Left kidney (tissue), 2 donors: Measurements from ENCODE around the gene RABL3. TPM values are rescaled to one million over a fixed set of nuclear protein-coding genes. Genes with fewer than 3 reads are reported as not detected.
"Not testable (repeated sequence)": the region's sequence is repeated elsewhere in the genome, so short reads cannot be mapped to it uniquely, and the experiment has no call there.

Experiments used
- DNase-seq: peaks from one replicate; pipeline ENCODE4 v3.0.0-alpha.2; 2013
- polyA plus RNA-seq: library from polyadenylated mRNA; unstranded; fragments of 120-200 nt; gene quantifications from one replicate; pipeline ENCODE4 v1.2.1, GENCODE V29; 2013; ENCODE audit not compliant: insufficient read length

RABL3 gene
- polyA plus RNA-seq, 1 donor, result 33.2 TPM

DNA sequence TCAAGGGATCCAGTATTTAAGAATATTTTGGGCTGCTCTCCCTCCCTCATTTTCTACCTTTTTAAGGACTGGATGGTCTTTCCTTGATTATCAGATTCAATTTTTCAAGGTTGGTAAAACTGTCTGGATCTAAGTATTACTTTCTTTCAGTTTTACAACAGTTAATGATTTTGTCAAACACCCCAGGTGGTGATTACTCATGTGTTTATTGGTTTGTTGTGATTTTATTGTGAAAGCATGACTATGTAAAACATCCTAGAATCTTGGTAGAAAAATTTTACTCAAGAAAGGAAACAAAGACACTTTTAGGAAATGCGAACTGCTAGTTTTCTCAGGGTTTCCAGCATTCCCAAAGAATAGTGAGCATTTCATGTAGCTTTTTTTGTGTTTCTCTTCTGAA, 7.5 kb upstream of the RABL3 start:
- no peak for DNase-seq

DNA sequence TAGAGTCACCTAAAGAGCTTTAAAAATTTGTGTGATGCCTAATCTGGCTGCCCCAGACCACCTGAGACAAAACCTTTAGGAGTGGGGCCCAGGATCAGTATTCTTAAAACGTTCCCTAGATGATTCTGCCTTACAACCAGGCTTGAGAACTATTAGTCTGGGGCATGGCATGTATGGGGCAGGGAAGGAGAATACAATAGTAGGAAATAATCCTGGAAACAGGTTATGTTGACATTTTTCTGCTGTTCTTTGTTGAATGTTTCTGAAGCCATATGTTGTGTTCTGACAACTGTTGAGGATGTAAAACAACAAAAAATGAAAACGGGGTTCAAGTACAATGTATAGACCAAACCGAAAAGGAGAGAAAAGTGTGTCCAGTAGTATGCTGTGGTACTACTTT, 3.1 kb upstream of the RABL3 start:
- no peak for DNase-seq

DNA sequence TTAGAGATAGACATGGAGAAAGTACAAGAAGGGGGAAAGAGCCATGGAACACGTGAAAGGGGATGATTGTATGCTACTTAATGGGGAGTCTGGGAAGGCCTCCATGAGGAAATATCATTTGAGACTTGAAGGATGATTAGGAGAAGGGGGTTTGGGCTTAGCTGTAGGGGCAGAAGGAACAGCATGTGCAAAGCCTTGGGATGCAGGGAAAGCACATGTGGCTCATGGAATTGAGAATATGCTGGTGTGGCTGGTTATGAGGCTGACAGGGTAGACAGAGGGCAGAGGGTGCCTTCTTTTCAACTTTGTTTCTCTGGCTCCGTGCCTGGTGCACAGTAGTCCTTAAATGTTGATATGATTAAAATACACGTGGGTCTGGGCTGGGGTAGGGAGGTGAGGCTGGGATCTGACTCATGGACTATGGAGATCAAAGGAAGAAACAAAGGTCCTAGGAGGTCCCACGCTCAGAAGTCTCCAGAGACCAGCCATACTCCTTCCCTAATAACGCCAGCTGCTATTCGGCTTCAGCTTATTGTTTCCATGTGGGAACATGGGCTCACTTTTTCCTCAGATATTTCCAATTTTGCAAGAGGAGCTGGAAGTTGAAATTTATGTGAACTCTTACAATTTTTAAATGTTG, 1.4 kb upstream of the RABL3 start:
- DNase-seq, result no peak

DNA sequence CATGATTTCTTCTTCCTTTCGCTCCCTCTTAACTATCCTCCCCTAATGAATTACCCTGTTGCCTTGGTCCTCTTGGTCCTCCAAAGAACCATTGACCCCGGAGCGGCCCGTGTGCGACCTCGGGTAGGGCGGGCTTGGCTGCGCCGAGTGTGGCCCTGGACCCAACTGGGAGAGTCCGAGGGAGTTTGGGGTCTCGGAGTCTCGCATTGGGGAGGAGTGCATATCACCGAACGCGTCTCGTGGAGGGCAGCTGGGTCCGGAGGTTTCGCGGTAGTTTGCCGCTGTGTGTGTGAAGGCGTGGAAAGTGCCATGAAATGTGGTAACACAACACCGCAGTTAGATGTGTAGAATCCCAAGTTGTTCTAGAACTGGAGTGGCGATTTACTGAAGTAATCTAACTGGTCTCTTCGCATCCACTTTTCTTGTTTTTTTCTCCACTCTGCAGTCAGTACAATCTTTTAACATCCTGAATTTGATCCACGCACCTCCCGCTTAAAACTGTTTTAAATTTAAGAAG, 591 bp upstream of the RABL3 start:
- DNase-seq, result no peak

DNA sequence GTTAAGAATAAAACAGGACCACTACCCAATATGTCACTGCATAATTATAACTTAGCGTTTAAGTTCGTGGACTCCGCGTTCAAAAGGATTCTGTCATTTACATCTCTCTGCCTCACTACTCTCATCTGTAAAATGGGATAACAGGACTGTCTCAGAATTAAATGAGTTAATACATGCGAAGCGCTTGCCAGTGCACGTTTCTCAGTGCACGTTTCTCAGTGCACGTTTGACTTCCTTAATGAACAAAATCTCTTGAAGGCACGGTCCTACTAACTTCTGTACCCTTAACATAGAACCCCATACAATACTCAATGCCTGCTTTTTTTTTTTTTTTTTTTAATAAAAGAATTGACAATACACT, 499 bp downstream of the RABL3 start:
- no peak for DNase-seq

DNA sequence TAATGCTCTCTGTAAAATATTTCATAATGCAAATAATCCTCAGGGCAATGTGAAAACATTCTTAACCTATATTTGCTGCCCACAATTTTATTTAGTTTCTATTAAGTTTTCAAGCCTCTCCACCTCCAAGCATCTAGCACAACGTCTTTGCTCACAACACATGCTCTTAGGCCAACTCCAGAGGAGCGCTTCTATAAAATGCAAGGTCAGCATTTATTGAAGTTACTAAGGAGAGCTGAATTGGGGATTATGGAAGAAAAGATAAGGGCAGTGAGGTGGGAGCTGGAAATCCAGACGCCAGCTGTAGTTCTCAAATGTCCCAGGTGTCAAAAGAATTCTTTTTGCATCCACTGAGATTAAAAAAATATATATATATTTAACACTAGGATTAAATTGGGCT, 996 bp downstream of the RABL3 start:
- DNase-seq, result no peak

DNA sequence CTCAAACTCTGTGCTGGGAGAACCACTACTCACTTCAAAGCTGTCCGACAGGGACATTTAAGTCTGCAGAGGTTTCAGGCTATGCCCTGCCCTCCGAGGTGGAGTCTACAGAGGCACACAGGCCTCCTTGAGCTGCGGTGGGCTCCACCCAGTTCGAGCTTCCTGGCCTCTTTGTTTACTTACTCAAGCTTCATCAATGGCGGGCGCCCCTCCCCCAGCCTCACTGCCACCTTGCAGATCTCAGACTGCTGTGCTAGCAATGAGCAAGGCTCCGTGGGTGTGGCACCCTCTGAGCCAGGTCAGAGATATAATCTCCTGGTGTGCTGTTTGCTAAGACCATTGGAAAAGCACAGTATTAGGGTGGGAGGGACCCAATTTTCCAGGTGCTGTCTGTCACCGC, 4.3 kb downstream of the RABL3 start:
- DNase-seq, result not testable (repeated sequence)

DNA sequence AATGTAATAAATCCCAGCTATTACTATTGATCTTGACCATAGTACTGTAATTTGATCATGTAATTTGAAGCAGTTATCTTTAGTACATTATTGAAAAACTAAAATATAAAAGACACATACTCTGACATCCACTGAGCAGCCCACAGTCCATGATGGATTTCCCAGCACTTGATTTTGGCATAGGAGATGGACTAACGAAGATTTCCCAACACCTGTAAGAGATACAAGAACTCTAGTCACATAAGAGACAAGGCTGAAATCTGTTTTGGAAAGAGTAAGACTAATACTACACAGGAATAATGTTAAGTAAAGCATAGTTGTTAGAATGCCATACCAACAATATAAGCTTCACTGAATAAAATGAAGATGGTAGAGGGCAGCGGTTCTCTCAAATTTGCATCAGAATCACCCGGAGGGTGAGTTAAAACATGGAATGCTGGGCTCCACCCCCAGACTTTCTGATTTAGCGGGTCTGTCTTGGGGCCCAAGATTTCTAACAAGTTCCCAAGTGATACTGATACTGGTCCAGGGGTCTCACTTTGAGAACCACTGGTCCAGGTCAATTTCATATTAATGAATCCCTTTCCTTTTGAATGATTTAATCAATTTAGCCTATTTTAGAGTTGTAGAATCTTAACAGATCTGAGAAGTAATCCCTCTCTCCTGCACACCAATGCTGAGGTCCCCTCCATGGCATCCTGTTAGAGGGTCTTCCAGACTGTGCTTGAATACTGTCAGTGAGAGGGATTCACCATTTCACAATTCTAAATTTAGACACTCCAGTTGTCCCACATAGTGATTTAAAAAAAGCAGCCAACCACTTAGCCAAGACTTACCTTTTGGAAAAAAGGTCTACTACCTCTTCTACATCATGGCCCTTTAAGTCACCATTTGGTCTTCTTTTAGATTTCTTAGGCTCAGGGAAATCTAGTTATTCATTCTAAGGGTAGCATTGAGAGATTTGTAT, 11.5 kb downstream of the RABL3 start:
- DNase-seq, result no peak

DNA sequence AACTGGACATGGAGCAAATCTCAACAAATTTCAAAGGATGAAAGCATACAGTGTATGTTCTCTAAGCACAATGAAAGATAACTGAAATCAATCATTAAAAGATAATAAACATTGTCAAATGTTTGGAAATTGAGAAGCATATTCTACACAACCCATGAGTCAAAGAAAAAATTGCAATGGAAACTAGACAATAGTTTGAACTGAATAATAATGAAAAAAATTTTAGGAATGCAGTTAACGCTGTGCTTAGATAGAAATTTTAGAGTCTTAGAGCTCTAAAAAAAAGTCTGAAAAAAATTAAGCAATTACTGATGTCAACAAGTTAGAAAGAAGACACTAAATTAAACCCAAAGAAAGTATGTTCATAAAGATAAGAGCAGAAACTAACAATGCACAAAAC, 15.5 kb downstream of the RABL3 start:
- no peak for DNase-seq

DNA sequence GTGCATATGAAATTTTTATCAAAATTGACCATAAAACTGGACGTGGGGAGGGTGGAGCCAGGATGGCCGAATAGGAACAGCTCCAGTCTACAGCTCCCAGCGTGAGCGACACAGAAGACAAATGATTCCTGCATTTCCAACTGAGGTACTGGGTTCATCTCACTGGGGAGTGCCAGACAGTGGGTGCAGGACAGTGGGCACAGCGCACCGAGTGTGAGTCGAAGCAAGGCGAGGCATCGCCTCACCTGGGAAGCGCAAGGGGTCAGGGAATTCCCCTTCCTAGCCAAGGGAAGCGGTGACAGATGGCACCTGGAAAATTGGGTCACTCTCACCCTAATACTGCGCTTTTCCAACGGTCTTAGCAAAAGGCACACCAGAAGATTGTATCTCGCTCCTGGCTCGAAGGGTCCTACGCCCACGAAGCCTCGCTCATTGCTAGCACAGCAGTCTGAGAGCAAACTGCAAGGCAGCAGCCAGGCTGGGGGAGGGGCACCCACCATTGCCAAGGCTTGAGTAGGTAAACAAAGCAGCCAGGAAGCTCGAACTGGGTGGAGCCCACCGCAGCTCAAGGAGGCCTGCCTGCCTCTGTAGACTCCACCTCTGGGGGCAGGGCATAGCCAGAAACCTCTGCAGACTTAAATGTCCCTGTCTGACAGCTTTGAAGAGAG, 23.0 kb downstream of the RABL3 start:
- DNase-seq, result not testable (repeated sequence)

DNA sequence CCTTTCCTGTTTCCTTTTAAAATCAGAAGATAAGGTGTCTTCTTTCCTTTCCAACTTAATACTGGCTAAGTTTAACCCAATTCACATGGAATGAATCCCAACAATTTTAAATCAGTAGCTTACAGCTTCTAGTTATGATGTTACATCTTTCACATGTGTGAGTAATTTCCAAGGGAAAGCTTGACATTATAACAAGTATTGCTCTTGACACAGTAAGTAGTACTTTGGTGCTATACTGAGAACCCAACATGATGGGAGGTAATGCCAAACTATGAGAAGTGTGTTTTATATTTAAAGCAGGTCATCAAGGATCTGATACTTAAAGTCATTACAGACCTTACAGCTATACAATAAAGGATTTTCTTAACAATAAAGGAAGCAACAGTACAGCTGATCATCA, 29.1 kb downstream of the RABL3 start:
- no peak for DNase-seq

DNA sequence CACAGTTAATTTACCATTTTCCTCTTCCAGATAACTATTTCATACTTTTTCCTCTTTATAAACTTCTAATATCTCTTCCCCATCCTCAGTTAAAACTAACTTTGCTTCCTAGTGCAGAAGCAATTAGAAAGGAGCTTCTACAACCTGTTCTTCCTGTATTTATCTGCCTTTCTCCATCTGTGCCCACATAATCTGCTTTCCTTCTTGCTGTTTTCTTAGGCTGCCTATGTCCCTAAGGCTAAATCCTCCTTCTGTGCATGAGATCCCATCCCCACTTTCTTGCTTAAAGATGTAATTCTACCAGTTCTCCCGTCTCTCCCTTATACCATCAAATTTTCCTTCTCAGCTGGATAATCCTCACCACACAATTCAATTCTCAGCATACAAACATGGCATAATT, 31.9 kb downstream of the RABL3 start:
- DNase-seq, result no peak

DNA sequence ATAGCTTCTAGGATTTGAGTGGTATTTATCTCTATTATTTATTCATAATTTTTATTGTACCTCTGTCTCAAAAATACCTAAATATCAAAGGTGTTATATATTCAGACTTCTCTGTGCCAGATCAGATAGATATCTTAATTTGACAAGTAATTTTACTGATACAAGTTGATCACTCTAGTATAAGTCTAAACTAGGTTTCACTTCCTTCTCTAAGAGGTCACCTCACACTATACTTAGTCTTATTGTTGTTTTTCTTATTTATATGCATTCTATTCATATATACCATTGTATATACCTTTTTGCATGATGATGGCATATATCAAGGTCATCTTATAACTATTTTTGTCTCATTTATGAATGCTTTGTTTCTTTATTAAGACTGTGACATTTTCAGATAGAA, 33.9 kb downstream of the RABL3 start:
- no peak for DNase-seq

DNA sequence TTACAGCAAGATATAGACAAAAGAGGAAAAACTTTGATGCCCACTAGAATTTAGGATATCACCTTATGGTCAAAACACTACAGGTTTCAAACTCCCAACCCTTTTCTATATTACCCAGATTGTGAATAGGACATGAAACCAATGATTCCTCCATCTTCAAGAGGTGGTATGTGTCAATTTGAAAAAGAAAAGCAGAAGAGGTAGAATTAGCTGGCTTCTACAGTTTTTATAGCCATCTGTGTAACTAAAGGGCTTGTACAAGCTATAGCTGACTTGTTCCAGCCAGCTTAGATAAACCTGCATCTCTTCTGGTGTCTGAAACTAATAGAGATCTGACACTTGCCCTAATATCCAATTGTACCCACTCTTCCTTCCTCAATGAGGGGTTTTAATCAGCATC, 35.4 kb downstream of the RABL3 start:
- no peak for DNase-seq

DNA sequence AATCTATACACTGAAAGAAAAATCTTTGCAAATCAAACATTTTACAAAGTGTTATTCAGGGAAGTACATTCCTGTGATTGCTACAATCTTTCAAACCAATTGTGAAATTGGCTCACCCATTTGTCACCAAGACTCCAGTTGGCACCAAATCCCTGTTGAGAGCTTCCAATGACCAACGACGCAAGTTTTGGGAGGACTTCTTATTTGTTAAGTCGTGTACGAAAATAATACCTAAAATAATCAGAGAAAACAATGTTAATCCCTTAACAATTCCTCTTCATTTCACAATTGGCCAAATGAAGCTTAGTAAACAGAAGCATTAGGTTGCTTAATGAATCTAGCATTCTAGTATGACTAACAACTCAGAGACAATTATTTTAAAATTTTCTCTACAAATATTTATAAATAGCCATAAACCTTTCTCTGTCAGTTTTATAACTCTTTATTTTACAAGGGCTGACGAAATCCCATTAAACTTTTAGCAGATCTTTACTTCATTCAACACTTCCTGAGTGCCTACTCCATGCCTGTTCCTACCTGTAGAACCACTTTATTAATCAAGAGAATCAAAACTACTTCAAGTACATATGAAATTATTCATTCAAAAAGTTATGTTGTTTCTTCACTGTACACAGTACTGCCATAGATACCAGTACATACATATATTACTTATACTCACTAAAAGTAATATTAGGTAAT, 36.3 kb downstream of the RABL3 start:
- no peak for DNase-seq

DNA sequence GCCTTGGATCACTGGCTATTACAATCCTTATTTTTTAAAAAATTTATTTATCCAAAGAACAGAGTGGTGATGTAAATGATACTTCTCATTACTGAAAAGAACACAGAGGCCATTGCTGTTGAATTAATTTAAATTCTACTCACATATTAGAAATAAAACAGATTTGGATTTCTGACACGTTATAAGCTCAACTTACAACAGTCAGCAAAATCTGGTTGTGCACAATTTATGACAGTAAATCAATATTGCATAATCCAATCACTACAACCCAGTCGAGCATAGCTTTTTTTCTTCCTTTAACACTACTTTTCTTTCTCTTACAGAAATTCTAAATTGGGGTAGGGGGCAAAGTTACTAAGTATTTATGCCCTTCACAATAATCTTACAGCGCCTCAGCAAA, 43.0 kb downstream of the RABL3 start:
- no peak for DNase-seq

DNA sequence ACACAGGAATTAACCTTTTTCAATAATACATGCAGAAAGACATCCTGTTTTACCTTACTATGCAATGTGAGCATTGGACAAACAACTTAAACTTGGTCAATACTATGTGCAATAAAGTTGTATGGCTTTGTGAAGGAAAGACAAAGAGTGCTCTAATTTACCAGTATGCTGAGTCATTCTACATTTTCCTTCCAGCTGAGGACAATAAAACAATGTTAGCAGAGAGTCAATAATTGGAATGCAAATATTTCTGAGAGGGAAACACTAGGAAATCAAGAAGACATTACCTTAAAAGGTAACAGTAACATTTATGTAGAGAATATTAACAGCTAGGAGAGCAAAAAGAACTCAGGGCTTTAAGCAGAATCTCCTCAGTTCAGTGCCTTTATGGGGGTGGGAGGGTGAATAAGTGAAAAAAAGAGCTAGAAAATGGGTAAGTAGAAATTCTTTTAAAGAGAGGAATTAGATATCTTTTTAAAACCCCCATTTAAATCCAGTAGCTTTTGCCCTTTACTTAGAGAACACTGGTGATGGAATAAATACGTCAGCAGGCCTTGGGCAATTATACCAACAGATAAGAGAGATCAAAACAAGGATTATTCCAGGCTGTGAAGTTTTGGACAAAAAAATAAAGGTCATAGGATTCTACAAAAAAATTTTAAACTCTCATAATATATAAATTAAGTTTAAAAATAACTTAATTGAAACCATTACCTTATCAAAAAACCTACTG, 48.7 kb downstream of the RABL3 start:
- DNase-seq, result no peak

DNA sequence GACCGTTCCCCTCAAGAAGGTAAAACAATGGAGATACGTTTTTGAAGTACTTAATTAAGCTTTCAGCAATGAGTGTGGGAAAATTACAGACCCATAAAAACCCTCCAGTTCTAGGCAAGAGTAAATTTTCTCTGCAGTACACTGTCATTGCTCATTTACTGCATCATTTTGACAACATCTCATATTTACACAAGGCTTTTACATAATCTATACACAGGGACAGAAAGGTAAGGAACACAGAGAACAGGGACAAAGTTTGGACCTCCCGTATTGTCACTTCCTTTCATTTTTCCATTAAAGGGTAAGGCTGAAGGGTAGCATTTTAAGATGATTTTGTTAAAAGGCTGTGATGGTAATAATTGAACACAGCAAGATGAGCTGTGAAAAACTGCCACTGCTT, 52.9 kb downstream of the RABL3 start:
- no peak for DNase-seq

DNA sequence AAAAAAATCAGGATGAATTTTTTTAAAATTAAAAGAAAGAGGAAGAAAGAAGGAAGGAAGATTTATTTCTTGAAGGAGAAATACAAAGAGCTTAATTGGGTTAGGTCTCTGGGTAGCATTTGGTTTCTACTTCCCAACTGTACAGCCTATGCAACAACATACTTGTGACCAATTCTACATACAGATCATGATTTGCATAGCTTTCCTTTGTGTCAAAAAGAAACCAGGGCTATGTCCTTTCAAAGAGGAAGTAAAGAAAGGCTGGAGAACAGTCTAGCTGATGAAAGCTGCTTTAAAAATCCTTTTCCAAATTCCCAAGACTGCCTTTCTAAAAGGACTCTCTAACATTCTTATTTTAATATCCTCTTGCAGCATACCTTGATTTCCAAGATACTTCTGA, 54.2 kb downstream of the RABL3 start:
- no peak for DNase-seq

DNA sequence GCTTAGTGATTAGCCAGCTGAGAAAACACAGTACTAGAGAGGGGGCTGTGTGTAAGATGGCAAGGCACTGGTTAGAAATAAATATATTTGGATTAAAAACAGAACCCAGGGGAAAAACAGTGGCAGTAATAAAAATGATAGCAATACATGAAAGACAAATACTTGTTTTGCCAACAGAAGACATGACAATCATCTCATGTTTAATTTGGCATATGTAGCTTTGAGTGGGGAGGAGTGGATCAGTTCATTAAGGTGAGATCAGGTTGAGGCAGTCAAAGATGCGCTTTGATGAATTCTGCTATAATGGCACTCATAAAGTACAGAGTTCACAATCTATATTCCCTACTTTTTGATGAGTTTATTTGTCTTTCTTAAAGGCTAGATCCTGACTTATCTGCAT, 56.9 kb downstream of the RABL3 start:
- no peak for DNase-seq

DNA sequence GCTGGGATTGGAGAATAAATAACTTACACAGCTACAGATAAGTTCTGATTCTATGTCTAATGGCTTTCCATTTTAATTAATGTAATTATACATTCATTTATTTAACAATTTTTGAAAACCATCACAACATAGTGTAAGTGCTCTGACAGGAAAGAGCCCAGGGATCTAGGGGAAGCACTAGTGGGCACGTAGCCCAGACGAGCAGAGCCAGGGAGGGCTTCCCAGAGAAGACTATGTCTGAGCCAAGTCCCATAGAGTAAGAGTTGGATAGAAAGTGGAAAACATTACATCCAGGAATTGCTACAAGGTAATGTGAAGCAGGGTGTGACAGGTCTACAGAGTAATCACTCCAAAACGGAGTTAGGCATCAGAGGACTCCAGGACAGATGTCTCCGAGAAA, 57.4 kb downstream of the RABL3 start:
- no peak for DNase-seq
